ENCODE data around the gene MRGPRF. TPM values are rescaled to one million over a fixed set of nuclear protein-coding genes. Genes with fewer than 3 reads are reported as not detected.

MRGPRF gene
- polyA plus RNA-seq, 1 of the 3 experiments (the other 2 are of a cell fraction) = 0.18 TPM

DNA sequence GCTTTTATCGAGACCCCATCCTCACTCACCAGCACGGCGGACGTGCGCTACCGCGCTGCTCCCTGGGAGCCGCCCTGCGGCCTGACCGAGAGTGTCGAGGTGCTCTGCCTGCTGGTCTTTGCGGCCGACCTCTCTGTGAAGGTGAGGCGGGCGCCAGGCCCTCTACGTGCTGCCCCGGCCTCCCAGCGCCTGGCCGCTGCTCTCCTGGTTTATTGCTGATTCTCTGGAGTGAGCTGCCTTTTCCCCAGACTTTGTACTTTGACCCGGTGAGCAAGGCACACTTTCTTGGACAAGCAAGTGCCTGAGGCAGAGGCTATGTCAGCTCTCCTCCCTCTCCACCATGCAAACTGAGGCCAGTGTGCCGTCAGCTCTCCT lies 42.2 kb upstream of the MRGPRF start:
- Histone ChIP-seq H3K79me2 (ENCODE audit: insufficient read depth) (peaks cover 15% of the 10 kb centered on the region; the same call in 1 of the 2 replicates), H3K4me2 (no peak overlapping the region), H3K9me3 (no peaks in the 10 kb centered on the region), H2AFZ (ENCODE audit: low read depth) (no peak overlapping the region), H3K27ac (ENCODE audit: low read depth in 2 of 2, low read length in 1 of 2) (no peak overlapping the region), H3F3A (replicated peaks; ENCODE audit: insufficient read depth) (no peaks in the 10 kb centered on the region), H3K4me1 (ENCODE audit: control insufficient read depth in 1 of 2, insufficient read depth in 2 of 2, low read depth in 1 of 2, low read length in 1 of 2) (peaks cover 0 to 2% of the 10 kb centered on the region in 2 experiments; a peak in 1 of 4 replicates), H3K27me3 (ENCODE audit: insufficient read depth) (no peaks in the 10 kb centered on the region), H4K20me1 (ENCODE audit: insufficient read depth) (0 out of 2 replicates have a peak, but pooled peaks cover 4% of the 10 kb centered on the region), H3K4me3 (ENCODE audit: low read depth in 2 of 2, low read length in 1 of 2) (no peak overlapping the region), H3K9me2 (no peaks in the 10 kb centered on the region), H3K9ac (no peak overlapping the region), H3K36me3 (replicated peaks in 1 of 2; ENCODE audit: control insufficient read depth in 1 of 2, insufficient read depth in 2 of 2, low read length in 1 of 2) (peaks cover 0 to 20% of the 10 kb centered on the region in 2 experiments)
- TF ChIP-seq FOXJ3 (CRISPR knock-in tag; IDR thresholded peaks at IDR 0.05) = no peak
- DNase-seq = no peak
- WGBS (ENCODE audit: low lambda C conversion rate) = 94% methylated on average over 20 of the region's 21 CpGs
- ChIA-PET POLR2A (no interaction called here), CTCF (interaction anchor here (0.8 to 1.5 kb wide), 2 partner anchors 11 to 46 kb away, joined by 4 to 5 read pairs; no protein-coding TSS in a partner anchor)

DNA sequence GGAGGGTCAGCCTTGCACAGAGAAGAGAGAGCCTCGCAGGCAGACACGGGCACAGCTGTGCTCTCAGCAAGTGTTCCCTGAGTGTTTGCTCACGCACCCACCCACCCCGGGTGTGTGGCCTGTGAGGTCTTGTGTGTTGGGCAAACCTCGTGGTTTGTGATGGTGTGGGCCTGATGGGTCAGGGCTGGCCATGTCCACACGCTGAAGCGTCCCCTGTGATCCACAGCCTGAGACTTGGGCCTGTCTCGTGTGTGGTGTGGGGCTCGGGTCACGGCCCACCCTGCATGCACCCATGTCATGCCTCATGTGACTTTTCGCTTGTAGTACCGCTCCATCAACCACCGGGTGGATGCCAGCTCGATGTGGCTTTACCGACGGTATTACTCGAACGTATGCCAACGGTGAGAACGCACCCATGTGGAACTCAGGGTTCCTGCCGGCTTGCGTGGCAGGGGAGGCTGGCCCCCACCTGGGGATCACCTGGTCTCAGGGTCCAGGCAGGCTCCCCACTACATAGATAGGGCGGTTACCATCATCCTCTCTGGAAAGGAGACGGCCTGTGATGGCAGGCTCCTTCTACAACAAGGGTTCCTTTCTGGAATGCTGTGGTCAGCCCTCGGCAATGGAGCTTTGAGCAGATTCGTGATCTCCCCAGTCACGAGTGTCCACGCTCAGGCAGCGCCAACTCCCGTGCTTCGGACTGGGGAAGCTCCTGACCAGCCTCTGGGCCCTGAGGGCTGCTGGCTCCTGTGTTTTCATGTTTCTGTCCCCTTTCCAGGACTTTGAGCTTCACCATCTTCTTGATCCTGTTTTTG lies 41.6 kb upstream of the MRGPRF start:
- Histone ChIP-seq H3K4me3 (ENCODE audit: low read depth in 2 of 2, low read length in 1 of 2) (no peak overlapping the region), H3K27ac (ENCODE audit: low read depth in 2 of 2, low read length in 1 of 2) (no peak overlapping the region), H2AFZ (ENCODE audit: low read depth) (no peak overlapping the region), H3K27me3 (ENCODE audit: insufficient read depth) (no peaks in the 10 kb centered on the region), H4K20me1 (ENCODE audit: insufficient read depth) (0 out of 2 replicates have a peak, but pooled peaks cover 4% of the 10 kb centered on the region), H3K79me2 (ENCODE audit: insufficient read depth) (peaks cover 21% of the 10 kb centered on the region; the same call in 1 of the 2 replicates), H3K9ac (no peak overlapping the region), H3K4me2 (no peak overlapping the region), H3K9me2 (no peaks in the 10 kb centered on the region), H3K36me3 (replicated peaks in 1 of 2; ENCODE audit: control insufficient read depth in 1 of 2, insufficient read depth in 2 of 2, low read length in 1 of 2) (peaks cover 0 to 20% of the 10 kb centered on the region in 2 experiments), H3K9me3 (no peaks in the 10 kb centered on the region), H3K4me1 (ENCODE audit: control insufficient read depth in 1 of 2, insufficient read depth in 2 of 2, low read depth in 1 of 2, low read length in 1 of 2) (peaks cover 0 to 7% of the 10 kb centered on the region in 2 experiments; a peak in 1 of 4 replicates), H3F3A (replicated peaks; ENCODE audit: insufficient read depth) (no peaks in the 10 kb centered on the region)
- ChIA-PET CTCF (interaction anchor here (0.8 kb wide), 1 partner anchor 47 kb away, joined by 4 read pairs; no protein-coding TSS in a partner anchor), POLR2A (no interaction called here)
- no peak for DNase-seq
- TF ChIP-seq RXRA (IDR thresholded peaks at IDR 0.05; ENCODE audit: borderline replicate concordance, low read depth) (no peak), YY1 (IDR thresholded peaks at IDR 0.05; ENCODE audit: low read depth) (no peak)
- 100% methylated on average over 3 of the region's 31 CpGs for WGBS (ENCODE audit: low lambda C conversion rate)

DNA sequence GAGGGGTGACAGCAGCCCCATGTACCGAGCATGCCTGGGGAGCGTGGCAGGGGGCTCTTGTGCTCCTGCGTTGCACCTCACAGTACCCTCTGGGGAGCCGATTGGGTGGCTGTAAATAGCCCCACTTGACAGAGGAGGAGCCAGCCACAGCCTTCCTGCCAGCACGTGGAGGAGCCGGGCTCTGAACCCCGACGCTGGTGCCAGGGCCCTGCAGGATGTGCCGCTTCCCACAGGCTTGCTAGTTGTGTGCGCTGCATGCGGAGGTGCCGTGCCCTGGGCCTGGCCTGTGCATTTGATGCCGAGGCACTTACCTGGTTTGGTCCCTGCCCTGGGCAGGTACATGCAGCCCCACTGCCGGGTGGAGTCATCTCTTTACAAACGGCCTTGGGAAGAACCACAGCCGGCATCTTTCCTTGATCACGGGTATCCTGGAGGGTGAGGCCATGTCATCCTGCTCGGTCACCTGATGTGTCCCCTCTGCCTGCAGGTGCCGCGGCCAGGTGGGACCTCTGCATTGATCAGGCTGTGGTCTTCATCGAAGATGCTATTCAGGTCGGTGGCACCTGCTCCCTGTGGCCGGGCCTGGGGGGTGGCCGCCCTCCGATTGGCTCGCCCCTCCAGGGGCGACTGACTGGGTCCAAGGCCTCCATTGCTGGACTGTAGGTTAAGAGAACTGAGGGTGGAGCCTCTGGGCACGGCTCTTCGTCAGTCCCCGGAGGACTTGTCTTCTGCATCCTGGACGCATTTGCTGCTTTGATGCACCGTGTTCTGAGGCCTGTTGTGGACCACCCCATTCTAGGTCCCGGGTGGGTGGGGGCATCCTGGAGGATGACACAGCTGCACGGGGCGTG lies 40.7 kb upstream of the MRGPRF start:
- H3K27me3 ChIP-seq (ENCODE audit: insufficient read depth) = no peaks in the 10 kb centered on the region
- no peak overlapping the region for H2AFZ ChIP-seq (ENCODE audit: low read depth)
- POLR2A ChIA-PET = no interaction called here
- H4K20me1 ChIP-seq (ENCODE audit: insufficient read depth) = 0 out of 2 replicates have a peak, but pooled peaks cover 4% of the 10 kb centered on the region
- no peaks in the 10 kb centered on the region for H3K9me2 ChIP-seq
- no peaks in the 10 kb centered on the region for H3F3A ChIP-seq (replicated peaks; ENCODE audit: insufficient read depth)
- no peak for DNase-seq
- H3K36me3 ChIP-seq (replicated peaks in 1 of 2; ENCODE audit: control insufficient read depth in 1 of 2, insufficient read depth in 2 of 2, low read length in 1 of 2) = peaks cover 0 to 20% of the 10 kb centered on the region in 2 experiments
- CTCF ChIA-PET = no interaction called here
- H3K9me3 ChIP-seq = no peaks in the 10 kb centered on the region
- 90% methylated on average over 20 of the region's 35 CpGs for WGBS (ENCODE audit: low lambda C conversion rate)
- peaks cover 28% of the 10 kb centered on the region; the same call in 1 of the 2 replicates for H3K79me2 ChIP-seq (ENCODE audit: insufficient read depth)
- no peak overlapping the region for H3K4me3 ChIP-seq (ENCODE audit: low read depth in 2 of 2, low read length in 1 of 2)
- no peak overlapping the region for H3K9ac ChIP-seq
- H3K4me2 ChIP-seq = no peak overlapping the region
- no peak overlapping the region for H3K27ac ChIP-seq (ENCODE audit: low read depth in 2 of 2, low read length in 1 of 2)
- H3K4me1 ChIP-seq (ENCODE audit: control insufficient read depth in 1 of 2, insufficient read depth in 2 of 2, low read depth in 1 of 2, low read length in 1 of 2) = peaks cover 0 to 10% of the 10 kb centered on the region in 2 experiments; a peak in 1 of 4 replicates
- TF ChIP-seq, protein P1, sequence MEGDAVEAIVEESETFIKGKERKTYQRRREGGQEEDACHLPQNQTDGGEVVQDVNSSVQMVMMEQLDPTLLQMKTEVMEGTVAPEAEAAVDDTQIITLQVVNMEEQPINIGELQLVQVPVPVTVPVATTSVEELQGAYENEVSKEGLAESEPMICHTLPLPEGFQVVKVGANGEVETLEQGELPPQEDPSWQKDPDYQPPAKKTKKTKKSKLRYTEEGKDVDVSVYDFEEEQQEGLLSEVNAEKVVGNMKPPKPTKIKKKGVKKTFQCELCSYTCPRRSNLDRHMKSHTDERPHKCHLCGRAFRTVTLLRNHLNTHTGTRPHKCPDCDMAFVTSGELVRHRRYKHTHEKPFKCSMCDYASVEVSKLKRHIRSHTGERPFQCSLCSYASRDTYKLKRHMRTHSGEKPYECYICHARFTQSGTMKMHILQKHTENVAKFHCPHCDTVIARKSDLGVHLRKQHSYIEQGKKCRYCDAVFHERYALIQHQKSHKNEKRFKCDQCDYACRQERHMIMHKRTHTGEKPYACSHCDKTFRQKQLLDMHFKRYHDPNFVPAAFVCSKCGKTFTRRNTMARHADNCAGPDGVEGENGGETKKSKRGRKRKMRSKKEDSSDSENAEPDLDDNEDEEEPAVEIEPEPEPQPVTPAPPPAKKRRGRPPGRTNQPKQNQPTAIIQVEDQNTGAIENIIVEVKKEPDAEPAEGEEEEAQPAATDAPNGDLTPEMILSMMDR (IDR thresholded peaks at IDR 0.05) = no peak
- TF ChIP-seq, protein P2, sequence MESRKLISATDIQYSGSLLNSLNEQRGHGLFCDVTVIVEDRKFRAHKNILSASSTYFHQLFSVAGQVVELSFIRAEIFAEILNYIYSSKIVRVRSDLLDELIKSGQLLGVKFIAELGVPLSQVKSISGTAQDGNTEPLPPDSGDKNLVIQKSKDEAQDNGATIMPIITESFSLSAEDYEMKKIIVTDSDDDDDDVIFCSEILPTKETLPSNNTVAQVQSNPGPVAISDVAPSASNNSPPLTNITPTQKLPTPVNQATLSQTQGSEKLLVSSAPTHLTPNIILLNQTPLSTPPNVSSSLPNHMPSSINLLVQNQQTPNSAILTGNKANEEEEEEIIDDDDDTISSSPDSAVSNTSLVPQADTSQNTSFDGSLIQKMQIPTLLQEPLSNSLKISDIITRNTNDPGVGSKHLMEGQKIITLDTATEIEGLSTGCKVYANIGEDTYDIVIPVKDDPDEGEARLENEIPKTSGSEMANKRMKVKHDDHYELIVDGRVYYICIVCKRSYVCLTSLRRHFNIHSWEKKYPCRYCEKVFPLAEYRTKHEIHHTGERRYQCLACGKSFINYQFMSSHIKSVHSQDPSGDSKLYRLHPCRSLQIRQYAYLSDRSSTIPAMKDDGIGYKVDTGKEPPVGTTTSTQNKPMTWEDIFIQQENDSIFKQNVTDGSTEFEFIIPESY (IDR thresholded peaks at IDR 0.05; ENCODE audit: borderline replicate concordance, low read depth) = no peak
- TF ChIP-seq, protein P3, sequence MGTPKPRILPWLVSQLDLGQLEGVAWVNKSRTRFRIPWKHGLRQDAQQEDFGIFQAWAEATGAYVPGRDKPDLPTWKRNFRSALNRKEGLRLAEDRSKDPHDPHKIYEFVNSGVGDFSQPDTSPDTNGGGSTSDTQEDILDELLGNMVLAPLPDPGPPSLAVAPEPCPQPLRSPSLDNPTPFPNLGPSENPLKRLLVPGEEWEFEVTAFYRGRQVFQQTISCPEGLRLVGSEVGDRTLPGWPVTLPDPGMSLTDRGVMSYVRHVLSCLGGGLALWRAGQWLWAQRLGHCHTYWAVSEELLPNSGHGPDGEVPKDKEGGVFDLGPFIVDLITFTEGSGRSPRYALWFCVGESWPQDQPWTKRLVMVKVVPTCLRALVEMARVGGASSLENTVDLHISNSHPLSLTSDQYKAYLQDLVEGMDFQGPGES (IDR thresholded peaks at IDR 0.05; ENCODE audit: low read depth, low read length) = no peak
- no peak for TF ChIP-seq RCOR1 (IDR thresholded peaks at IDR 0.05; ENCODE audit: low read length)
- no peak for TF ChIP-seq TAF1 (IDR thresholded peaks at IDR 0.05; ENCODE audit: borderline replicate concordance, low read depth, low read length)
- TF ChIP-seq, protein P4, sequence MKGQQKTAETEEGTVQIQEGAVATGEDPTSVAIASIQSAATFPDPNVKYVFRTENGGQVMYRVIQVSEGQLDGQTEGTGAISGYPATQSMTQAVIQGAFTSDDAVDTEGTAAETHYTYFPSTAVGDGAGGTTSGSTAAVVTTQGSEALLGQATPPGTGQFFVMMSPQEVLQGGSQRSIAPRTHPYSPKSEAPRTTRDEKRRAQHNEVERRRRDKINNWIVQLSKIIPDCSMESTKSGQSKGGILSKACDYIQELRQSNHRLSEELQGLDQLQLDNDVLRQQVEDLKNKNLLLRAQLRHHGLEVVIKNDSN (IDR thresholded peaks at IDR 0.05; ENCODE audit: borderline replicate concordance, low read depth) = no peak
- no peak for TF ChIP-seq RFX5 (IDR thresholded peaks at IDR 0.05; ENCODE audit: low read length)

Data from SK-N-SH (cell line).